PFSK-1 (cell line): ENCODE measurements around the gene NUCB1.

Experiments
- FOXP2 ChIP-seq: optimal IDR thresholded peaks from 2 replicates; pipeline ENCODE3; 2011; ENCODE audit warnings: borderline replicate concordance, control low read depth, inconsistent platforms; ENCODE audit not compliant: insufficient read depth; ENCODE audit errors: extremely low read length, extremely low read depth
- POLR2AphosphoS5 ChIP-seq: IDR thresholded peaks from 2 replicates; pipeline ENCODE4 v1.6.1; 2012; ENCODE audit warnings: low read depth, mild to moderate bottlenecking, control low read depth, low read length, moderate library complexity
- SIN3A ChIP-seq: IDR thresholded peaks from 2 replicates; pipeline ENCODE4 v1.6.1; 2012; ENCODE audit warnings: mild to moderate bottlenecking, low read length, moderate library complexity, borderline replicate concordance; ENCODE audit not compliant: insufficient read depth
- TAF1 ChIP-seq: IDR thresholded peaks from 2 replicates; pipeline ENCODE4 v1.6.1; 2012; ENCODE audit warnings: low read length, control low read depth, borderline replicate concordance; ENCODE audit not compliant: insufficient read depth
- TF ChIP-seq, protein P1 (sequence below), 2 experiments: IDR thresholded peaks; 2 replicates each; pipeline versions ENCODE4 v1.6.1 to v1.8.0; 2011 to 2012; ENCODE audit warnings: low read depth in 2 of 2, low read length in 2 of 2, control low read depth in 1 of 2, inconsistent platforms in 1 of 2, mild to moderate bottlenecking in 1 of 2, moderate library complexity in 1 of 2; ENCODE audit not compliant: insufficient read depth in 1 of 2

DNA sequence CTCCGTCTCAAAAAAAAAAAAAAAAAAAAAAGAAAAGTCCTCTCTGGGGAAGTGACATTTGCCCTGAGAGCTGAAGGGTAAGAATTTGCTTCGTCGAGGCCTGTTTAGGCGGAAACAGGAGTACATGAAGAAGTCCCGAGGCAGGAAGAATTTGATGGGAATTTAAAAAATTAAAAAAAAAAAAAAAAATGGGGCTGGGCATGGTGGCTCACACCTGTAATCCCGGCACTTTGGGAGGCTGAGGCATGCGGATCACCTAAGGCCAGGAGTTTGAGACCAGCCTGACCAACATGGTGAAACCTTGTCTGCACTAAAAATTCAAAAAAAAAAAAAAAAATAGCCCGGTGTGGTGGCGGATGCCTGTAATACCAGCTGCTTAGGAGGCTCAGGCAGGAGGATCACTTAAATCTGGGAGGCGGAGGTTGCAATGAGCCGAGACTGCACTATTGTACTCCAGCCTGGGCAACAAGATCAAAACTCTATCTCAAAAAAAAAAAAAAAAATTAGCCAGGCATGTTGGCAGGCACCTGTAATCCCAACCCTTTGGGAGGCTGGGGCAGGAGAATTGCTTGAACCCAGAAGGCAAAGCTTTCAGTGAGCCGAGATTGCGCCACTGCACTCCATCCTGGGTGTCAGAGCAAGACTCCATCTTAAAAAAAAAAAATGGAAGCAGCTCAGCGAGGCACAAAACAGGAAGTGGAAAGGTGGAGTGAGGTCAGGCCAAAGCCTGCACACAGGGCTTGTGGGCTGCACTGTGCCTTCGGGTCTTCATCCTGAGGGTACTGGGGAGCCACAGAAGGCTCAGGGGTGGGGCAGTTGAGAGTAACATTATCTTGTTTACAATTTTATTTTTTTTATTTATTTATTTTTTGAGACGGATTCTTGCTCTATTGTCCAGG is 59.5 kb downstream of the NUCB1 start:
- TF ChIP-seq, protein P1, sequence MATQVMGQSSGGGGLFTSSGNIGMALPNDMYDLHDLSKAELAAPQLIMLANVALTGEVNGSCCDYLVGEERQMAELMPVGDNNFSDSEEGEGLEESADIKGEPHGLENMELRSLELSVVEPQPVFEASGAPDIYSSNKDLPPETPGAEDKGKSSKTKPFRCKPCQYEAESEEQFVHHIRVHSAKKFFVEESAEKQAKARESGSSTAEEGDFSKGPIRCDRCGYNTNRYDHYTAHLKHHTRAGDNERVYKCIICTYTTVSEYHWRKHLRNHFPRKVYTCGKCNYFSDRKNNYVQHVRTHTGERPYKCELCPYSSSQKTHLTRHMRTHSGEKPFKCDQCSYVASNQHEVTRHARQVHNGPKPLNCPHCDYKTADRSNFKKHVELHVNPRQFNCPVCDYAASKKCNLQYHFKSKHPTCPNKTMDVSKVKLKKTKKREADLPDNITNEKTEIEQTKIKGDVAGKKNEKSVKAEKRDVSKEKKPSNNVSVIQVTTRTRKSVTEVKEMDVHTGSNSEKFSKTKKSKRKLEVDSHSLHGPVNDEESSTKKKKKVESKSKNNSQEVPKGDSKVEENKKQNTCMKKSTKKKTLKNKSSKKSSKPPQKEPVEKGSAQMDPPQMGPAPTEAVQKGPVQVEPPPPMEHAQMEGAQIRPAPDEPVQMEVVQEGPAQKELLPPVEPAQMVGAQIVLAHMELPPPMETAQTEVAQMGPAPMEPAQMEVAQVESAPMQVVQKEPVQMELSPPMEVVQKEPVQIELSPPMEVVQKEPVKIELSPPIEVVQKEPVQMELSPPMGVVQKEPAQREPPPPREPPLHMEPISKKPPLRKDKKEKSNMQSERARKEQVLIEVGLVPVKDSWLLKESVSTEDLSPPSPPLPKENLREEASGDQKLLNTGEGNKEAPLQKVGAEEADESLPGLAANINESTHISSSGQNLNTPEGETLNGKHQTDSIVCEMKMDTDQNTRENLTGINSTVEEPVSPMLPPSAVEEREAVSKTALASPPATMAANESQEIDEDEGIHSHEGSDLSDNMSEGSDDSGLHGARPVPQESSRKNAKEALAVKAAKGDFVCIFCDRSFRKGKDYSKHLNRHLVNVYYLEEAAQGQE (IDR thresholded peaks at IDR 0.05; ENCODE audit: insufficient read depth in 1 of 2, low read depth in 2 of 2, low read length in 2 of 2), result no peak
- no peak for TF ChIP-seq POLR2AphosphoS5
- no peak for TF ChIP-seq TAF1
- no peak for TF ChIP-seq SIN3A
- TF ChIP-seq FOXP2, result no peak
